Lung (tissue), 12 donors: ENCODE measurements around the gene IRF5. TPM values are rescaled to one million over a fixed set of nuclear protein-coding genes. Genes with fewer than 3 reads are reported as not detected.
"Not testable (repeated sequence)": the region's sequence is repeated elsewhere in the genome, so short reads cannot be mapped to it uniquely, and the experiment has no call there.

Source experiments
- ATAC-seq: fragments of 200-7000 bp; cut with Tn5 transposase; one replicate; pipeline ENCODE4 v1.9.1; 2020; ENCODE audit warnings: moderate number of reproducible peaks; ENCODE audit not compliant: insufficient read depth, low FRiP score
- DNase-seq, 3 donors: peaks; one replicate each; pipeline ENCODE4 v3.0.0-alpha.2; 2013 to 2017
- H3K27ac ChIP-seq, 2 donors: one replicate each; pipeline ENCODE4 v1.5.1; 2013; ENCODE audit warnings: mild to moderate bottlenecking in 2 of 2, moderate library complexity in 2 of 2, control low read depth in 1 of 2, inconsistent platforms in 1 of 2, low read depth in 1 of 2, low read length in 1 of 2
- H3K27me3 ChIP-seq, 3 donors: one replicate each; pipeline ENCODE4 v1.5.1; 2013; ENCODE audit warnings: low read length in 2 of 3; ENCODE audit not compliant: control insufficient read depth in 3 of 3, insufficient read depth in 3 of 3
- H3K36me3 ChIP-seq, 4 donors: one replicate each; pipeline ENCODE4 v1.5.1; 2013; ENCODE audit warnings: low read length in 4 of 4, mild to moderate bottlenecking in 1 of 4, moderate library complexity in 1 of 4; ENCODE audit not compliant: control insufficient read depth in 4 of 4, insufficient read depth in 4 of 4
- H3K4me1 ChIP-seq, 5 donors: one replicate each; pipeline ENCODE4 v1.5.1; 2013; ENCODE audit warnings: low read length in 5 of 5, mild to moderate bottlenecking in 2 of 5, moderate library complexity in 1 of 5; ENCODE audit not compliant: control insufficient read depth in 5 of 5, insufficient read depth in 5 of 5
- H3K4me3 ChIP-seq: one replicate; pipeline ENCODE4 v1.5.1; 2013; ENCODE audit warnings: mild to moderate bottlenecking, control low read depth, moderate library complexity
- H3K9ac ChIP-seq, 2 donors: one replicate each; pipeline ENCODE4 v1.5.1; 2013; ENCODE audit warnings: low read length in 2 of 2, control low read depth in 1 of 2; ENCODE audit not compliant: insufficient read depth in 1 of 2
- H3K9me3 ChIP-seq, 4 donors: one replicate each; pipeline ENCODE4 v1.5.1; 2013; ENCODE audit warnings: low read length in 3 of 4, mild to moderate bottlenecking in 1 of 4, moderate library complexity in 1 of 4; ENCODE audit not compliant: control insufficient read depth in 4 of 4, insufficient read depth in 3 of 4
- WGBS, 2 donors: extraction: QIAGEN DNeasy Blood & Tissue Kit; methylation state at CpG; one replicate each; pipeline ENCODE4 v1.1.7; 2013; 5-methylcytosine and 5-hydroxymethylcytosine counted together
- polyA plus RNA-seq, 2 donors: library from polyadenylated mRNA; stranded (reverse); fragments of 200-250 nt; gene quantifications; one replicate each; pipeline ENCODE4 v1.2.1, GENCODE V29; 2013
- total RNA-seq, 2 donors: library from RNA; depleted of rRNA in 1 of 2; stranded (reverse); fragments of >200 nt in 1 of 2; gene quantifications; one replicate each; pipeline ENCODE4 v1.2.1, GENCODE V29; 2014 to 2021
- TF ChIP-seq, protein P1 (sequence below): IDR thresholded peaks from 2 replicates; pipeline ENCODE4 v1.5.1; 2012; ENCODE audit warnings: mild to moderate bottlenecking; ENCODE audit errors: control extremely low read depth, extremely low read depth
- donor health status: control.
- donor health status: control.
- donor health status: Bipolar disorder and iron deficiency.
- donor health status: healthy.
- donor health status: DM: yes; HTN: yes; CAD: no.

Gene IRF5
- total and polyA plus RNA-seq, 4 donors, result 6.0 to 34.1 (median 24.2) TPM

DNA sequence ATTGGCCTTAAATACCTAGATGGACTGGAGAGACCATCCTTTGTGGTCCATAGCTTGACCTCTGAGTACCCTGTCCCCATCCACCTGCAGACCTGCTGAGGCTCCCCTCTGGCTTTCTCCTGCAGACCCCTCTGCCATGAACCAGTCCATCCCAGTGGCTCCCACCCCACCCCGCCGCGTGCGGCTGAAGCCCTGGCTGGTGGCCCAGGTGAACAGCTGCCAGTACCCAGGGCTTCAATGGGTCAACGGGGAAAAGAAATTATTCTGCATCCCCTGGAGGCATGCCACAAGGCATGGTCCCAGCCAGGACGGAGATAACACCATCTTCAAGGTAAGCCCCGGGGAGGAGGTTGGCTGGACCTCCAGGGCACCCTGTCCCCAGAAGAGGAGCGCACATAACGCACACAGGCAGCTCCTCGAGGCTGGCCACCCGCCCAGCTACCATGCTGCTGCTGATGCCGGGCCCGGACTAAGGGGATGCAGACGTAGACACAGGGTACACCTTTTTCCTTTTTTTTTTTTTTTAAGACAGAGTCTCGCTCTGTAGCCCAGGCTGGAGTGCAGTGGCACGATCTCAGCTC lies 4.3 kb downstream of the IRF5 start:
- Histone ChIP-seq H3K9me3 (no peaks in the 10 kb centered on the region), H3K9ac (no peak overlapping the region), H3K4me3 (no peak overlapping the region), H3K27ac (no peak overlapping the region), H3K36me3 (peaks cover 0 to 5% (median 0%) of the 10 kb centered on the region in 4 donors), H3K27me3 (peaks cover 0 to 24% (median 9%) of the 10 kb centered on the region in 3 donors), H3K4me1 (peaks cover 0 to 12% (median 0%) of the 10 kb centered on the region in 5 donors)
- 88% methylated on average over 14 to 16 of the region's 16 CpGs for WGBS, 2 donors
- ATAC-seq, result no peak
- DNase-seq, result no peak
- TF ChIP-seq, protein P1, sequence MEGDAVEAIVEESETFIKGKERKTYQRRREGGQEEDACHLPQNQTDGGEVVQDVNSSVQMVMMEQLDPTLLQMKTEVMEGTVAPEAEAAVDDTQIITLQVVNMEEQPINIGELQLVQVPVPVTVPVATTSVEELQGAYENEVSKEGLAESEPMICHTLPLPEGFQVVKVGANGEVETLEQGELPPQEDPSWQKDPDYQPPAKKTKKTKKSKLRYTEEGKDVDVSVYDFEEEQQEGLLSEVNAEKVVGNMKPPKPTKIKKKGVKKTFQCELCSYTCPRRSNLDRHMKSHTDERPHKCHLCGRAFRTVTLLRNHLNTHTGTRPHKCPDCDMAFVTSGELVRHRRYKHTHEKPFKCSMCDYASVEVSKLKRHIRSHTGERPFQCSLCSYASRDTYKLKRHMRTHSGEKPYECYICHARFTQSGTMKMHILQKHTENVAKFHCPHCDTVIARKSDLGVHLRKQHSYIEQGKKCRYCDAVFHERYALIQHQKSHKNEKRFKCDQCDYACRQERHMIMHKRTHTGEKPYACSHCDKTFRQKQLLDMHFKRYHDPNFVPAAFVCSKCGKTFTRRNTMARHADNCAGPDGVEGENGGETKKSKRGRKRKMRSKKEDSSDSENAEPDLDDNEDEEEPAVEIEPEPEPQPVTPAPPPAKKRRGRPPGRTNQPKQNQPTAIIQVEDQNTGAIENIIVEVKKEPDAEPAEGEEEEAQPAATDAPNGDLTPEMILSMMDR, result no peak

- H3K9me3 ChIP-seq, H3K9ac ChIP-seq, DNase-seq, H3K36me3 ChIP-seq, H3K4me1 ChIP-seq, H3K27ac ChIP-seq, ATAC-seq, H3K4me3 ChIP-seq: not testable (repeated sequence)
- peaks cover 0 to 17% (median 8%) of the 10 kb centered on the region in 3 donors for H3K27me3 ChIP-seq
- 81 to 88% methylated on average over 2 of the region's 2 CpGs for WGBS, 2 donors
These were observed 5.5 kb downstream of the IRF5 start for GRCh38 chr7:128943251-128943650.

GRCh38 chr7:128944487-128945236 lies 6.9 kb downstream of the IRF5 start:
- peaks cover 0 to 5% (median 2%) of the 10 kb centered on the region in 3 donors for H3K27me3 ChIP-seq
- ATAC-seq (no peak), DNase-seq (no peak)
- H3K27ac ChIP-seq, result no peak overlapping the region
- peaks cover 0 to 9% (median 0%) of the 10 kb centered on the region in 5 donors for H3K4me1 ChIP-seq
- 69 to 74% methylated on average over 7 of the region's 7 CpGs for WGBS, 2 donors
- no peak overlapping the region for H3K9ac ChIP-seq
- no peak overlapping the region for H3K4me3 ChIP-seq
- no peaks in the 10 kb centered on the region for H3K9me3 ChIP-seq
- TF ChIP-seq, protein P1, result no peak
- peaks cover 0 to 5% (median 0%) of the 10 kb centered on the region in 4 donors for H3K36me3 ChIP-seq

DNA sequence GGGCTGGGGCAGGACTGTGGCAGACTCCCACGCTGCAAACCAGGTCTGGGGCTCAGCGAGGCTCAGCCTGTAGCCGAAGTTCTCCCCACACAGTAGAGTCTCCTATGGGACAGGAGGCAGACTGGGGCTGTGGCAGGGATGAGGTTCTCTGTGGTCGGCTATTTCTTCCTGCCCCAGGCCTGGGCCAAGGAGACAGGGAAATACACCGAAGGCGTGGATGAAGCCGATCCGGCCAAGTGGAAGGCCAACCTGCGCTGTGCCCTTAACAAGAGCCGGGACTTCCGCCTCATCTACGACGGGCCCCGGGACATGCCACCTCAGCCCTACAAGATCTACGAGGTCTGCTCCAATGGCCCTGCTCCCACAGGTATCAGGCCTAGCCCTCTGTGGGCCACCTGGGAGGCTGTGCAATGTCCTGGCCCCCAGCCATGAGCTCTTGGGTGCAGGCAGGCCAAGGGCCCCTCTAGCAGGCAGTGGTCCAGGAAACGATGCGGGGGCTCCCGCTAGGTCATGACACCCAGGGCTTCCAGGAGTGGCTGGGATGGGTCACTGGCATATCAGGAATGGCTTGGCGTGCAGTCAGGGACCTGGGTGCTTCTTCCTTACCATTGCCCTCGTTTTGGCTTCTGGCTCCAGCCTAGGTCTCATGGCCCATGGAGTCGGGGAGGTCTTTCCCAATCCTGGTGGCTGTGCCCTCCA lies 8.1 kb downstream of the IRF5 start:
- TF ChIP-seq, protein P1, result no peak
- no peak overlapping the region for H3K9ac ChIP-seq
- no peak for ATAC-seq
- DNase-seq, result no peak
- peaks cover 0 to 5% (median 0%) of the 10 kb centered on the region in 4 donors for H3K36me3 ChIP-seq
- H3K4me3 ChIP-seq, result no peak overlapping the region
- 89 to 94% methylated on average over 21 of the region's 21 CpGs for WGBS, 2 donors
- no peaks in the 10 kb centered on the region for H3K27me3 ChIP-seq
- H3K4me1 ChIP-seq, result peaks cover 0 to 9% (median 0%) of the 10 kb centered on the region in 5 donors
- H3K27ac ChIP-seq, result no peak overlapping the region
- no peaks in the 10 kb centered on the region for H3K9me3 ChIP-seq
